DMS153 treated with DMSO at 0.1 percent for 48 hours (cell line): Measurements from ENCODE around the gene ARHGAP15.

Experiments used
- DNase-seq: peaks from one replicate; lab custom pipeline; 2025; ENCODE audit not compliant: unreplicated experiment; lab: John Stamatoyannopoulos, UW

Gene ARHGAP15

DNA sequence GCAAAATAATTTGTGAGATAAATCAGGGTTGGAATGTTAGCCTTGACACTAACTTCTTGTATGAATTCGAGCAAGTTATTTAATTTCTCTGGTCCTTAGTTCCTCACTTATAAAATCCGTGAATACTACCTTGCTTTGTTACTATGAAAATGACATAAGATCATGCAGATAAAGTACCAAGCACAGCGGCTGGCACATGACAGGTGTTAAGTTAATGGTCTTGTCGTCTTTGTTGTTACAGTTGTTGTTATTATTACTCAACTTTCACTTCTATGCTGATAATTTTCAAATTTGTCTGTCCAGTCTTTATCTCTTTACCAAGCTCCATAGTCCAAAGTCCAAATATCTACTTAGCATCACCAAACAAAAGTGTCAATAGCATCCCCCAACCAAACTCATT is 482.1 kb downstream of the ARHGAP15 start:
- DNase-seq: no peak

DNA sequence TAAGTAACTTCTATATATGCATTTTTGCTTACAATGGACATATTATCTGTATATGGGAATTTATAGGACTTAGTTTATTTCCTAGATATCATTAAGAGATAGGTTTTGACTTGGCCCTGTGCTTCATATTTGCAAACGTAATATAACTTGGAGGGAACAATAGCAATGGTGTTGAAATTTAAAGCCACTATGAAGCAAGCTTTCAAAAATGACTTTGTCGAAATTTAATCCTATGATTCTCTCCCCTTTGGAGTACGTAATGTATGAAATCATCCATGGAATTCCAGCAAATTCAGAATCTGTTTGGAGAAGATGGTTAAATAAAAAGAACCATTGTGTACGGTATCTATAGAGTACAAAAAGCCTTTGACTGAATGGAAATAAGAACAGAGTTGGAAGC is 486.3 kb downstream of the ARHGAP15 start:
- no peak for DNase-seq

DNA sequence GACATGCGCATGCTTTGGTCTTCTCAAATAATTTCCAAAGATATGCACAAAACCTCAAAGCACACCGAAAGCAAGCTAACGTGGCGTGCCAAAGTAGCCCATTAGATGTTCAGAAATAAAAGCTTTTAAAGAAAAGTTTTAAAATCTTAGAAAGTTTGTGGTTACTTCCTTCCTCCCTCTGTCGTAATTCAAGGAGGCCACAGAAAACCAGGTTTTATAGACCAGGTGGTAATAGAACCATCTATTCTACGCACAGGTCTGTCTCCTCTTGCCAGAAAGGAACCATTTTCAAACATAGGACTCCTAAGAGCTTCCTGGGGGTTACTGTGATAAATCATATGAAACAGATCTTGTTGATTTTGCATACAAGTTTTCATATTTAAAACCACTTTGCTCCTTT is 487.2 kb downstream of the ARHGAP15 start:
- DNase-seq: no peak

DNA sequence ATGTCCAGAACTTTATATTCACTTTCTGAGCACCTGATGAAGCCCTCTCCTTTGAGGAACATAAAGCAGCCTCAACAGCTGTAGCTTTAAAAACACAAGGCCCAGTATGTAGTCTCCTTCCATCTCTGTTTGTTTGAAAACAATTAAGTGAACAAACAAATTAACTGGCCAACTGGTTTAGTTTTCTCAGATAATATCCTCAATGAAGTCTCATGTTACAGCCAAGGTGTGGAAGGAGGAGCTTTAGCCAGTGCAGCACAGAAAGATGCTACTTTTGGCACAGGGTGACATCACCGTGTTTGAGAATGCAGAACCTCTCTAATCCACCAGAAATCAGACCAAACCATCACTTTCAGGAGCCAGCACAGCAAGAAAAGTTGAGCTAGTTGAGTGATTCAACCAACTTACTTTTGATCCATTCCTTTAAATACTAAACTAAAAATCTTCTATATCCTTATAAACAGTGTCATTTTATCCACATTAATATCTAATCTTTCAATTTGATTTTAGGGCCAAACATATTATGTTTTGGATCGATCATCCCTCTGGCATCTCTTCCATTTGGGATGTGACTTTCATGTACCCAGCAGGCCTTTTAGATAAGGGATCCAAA is 488.7 kb downstream of the ARHGAP15 start:
- no peak for DNase-seq

DNA sequence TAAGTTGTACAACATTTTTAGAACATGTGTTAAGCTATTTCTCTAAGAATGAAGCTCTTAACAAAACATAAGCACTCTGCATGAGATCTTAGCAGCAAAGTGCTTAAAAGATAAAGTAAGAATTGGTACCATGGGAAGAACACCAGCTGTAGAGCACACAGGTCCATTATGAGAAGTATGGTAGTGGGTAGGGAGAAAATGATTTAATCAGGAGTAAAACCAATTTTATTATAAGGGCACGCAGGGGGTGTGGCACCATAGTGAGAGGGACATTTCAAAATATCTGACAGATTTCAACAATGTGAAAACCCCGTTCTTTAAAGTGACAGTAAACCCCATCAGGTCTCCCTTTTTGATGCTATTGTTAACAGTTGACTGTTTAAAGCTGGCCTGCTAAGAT is 492.9 kb downstream of the ARHGAP15 start:
- no peak for DNase-seq

DNA sequence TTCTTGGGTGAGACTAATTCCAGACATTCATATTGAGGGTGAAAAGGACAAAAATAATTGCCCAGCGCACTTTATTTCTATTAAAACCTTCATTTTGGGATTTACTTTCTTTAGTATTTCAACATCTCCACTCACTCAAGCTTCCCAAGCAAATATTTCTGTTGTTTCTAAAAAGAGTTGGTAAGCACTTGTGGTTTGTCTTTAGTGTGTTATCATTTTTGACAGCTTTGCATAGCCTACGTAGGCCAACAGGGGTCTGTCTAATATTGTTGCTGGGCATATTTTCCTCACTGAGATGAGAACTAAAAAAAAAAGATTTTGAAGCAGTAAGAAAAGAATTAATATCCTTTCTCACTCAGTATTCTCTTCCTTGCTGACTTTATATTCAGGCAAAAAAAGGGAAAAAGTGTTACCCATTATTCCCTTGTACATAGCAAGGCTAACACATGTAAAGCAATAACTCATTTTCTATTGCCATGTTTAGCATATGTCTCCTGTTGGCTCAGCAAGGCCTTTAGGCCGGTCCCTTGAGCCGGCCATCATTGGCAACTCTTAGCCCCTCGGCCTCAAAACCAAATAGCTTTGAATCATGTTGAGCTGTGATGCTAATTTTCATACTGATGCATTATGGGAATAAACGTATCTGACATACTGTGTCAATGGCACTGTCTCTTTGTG is 494.2 kb downstream of the ARHGAP15 start:
- DNase-seq: no peak

DNA sequence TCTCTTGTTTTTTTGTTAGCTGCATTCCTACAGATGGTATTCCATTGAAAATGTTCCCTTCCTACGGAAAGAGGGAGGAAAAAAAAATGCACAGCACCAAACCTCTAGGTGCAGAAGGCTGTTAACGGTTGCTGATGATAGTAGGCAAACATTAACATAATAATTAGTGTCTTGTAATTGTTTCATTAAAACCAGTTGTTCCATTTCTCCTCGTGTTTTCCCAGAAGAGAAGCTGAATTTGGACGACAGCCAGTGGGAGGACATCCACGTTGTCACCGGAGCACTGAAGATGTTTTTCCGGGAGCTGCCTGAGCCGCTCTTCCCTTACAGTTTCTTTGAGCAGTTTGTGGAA is 494.7 kb downstream of the ARHGAP15 start:
- DNase-seq: no peak

DNA sequence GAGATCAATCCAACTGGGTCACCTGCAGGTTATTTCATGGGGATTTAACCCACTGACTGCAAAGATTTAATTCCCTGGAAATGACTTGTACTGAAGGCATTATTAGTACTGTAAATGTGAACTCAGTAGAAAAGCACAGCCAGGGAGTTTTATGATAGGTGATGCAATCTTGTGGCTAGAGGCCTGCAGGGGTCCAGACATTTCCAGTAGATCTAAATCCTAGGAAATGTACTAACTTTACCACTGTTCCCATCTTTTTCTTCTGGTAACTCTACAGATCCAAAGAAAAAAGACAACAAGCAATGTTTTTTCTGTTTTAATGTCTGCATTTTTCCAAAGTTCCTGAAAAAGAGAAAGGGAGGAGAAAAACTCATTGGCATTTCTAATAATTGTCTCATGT is 500.1 kb downstream of the ARHGAP15 start:
- DNase-seq: no peak

DNA sequence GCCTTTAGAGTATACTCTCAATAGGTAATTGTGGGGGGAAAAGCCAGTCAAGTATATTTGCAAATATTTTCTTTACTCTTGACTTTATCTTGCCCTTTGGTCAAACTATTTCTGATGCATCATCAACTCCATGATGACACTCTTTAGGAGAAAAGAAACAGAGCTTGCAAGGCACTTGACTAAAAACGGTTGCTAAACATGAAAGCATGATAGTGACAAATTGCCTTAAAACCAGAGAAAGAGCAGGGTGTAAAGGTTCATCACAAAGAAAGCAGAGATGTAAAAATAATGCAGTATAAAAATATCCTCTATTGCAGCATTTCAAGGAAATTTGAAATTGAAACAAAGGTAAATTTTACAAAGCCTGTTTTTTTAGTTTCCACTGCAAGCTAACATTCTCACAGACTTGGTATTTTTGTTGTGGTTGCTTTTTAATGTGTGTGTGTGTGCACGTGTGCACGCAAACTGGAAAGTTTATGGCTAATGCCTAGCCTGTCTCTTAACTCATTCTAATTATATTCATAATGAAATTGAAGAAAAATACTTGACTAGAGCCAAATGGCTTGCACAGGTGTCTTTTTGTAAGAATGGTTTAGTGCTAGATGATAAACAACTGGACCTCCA is 503.6 kb downstream of the ARHGAP15 start:
- DNase-seq: peak; percentile 68

DNA sequence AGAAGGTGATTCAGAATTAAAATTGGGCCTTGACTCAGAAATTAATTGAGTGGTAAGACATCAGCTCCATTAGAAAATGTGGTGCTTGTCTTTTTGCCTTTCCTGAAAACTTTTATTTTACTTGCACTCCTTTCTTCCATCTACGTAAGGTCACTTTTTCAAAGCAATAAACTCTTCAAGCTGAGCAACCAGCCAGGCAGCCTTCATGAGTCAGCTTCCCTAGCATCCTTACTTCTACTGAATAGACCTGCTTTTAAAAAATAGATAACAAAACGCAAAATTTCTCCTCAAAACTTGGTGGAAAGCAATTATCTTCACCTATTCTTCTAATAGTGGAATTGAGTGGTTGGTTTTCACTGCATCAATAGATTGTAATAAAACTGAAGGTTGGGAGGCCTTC is 504.2 kb downstream of the ARHGAP15 start:
- no peak for DNase-seq

DNA sequence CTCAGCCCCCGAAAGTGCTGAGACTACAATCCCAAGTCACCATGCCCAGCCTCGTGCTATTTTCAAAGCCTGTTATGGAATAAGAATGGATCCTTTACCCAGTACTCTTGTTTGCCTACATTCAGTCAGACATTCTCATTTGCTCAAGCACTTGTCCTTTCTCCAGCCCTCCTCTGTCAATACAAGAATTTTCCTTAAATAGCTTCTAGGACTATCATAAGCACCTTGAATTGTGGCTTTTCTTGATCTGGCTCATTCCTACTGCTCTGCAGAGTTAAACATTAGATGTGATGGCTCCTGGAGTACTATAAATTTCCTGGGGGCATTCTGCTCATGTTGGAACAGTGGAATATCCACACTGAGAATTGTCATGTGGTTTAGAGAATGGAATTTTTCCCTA is 506.1 kb downstream of the ARHGAP15 start:
- DNase-seq: no peak

DNA sequence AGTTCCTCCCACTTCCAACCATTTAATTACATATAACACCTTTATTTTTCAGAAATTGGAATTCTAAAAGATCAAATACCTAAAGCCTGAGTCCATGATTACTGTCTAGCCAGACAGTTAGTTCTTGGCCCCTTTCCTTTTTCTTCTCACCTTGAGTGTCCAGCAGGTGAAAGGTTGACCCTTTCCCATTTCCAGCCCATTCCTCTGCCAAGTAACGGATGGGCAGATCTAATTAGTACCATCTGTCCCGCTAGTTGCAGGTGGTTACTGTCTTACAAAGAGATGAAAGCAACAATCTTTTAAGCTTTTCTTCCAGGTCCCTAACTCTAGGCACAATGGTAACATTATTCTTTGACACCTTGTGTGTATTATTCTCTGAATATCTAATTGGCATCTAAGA is 506.7 kb downstream of the ARHGAP15 start:
- no peak for DNase-seq

DNA sequence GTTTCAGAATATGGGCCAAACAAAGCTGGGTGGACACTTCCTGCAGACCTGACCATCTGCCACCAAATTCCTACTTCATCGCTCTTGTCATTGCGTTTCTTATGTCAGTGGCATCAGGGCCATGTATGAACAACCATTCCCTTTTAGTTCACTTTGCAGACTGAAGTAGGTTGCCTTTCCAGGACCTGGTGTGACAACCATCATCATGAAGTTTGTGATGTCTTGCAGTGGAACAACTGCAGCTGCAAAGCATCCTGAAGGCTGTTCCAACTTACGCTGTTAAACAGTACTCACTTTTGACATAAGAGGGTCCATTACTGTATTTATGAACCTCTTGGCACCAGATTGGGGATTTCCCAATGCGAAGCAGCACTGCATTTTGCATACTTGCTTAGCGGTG is 511.6 kb downstream of the ARHGAP15 start:
- no peak for DNase-seq

DNA sequence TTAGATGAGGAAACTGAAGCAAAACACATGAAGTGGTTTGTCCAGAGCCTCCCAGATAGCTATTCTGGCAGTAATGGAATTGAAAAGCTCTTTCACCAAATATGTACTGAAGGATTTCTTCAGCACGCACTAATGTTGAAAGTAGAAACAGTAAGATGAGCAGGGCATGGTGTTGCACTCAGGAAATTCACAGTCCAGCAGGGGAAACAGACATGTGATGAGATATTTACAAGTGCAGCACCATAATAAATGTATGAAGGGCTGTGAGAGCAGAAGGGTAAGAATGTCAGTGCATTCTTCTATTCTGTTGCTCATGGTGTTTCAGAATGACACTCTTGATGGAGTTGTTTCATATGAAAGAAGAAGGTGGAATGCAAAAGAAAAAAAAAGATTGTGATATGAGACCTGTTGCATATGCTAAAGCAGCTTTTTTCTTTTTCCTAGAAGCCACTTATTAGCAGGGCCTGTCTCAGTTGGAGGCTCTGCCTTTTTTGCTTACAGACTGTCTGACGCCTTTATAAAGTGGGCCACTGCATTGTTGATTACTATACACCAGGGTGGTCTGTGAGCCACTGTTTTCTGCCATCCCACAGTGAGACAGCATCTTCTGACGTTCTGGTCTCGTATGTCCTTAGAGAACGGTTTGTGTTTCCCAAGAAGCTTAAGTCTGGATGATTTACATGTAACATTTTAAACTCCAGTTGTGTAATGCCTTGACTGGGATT is 516.9 kb downstream of the ARHGAP15 start:
- DNase-seq: no peak

DNA sequence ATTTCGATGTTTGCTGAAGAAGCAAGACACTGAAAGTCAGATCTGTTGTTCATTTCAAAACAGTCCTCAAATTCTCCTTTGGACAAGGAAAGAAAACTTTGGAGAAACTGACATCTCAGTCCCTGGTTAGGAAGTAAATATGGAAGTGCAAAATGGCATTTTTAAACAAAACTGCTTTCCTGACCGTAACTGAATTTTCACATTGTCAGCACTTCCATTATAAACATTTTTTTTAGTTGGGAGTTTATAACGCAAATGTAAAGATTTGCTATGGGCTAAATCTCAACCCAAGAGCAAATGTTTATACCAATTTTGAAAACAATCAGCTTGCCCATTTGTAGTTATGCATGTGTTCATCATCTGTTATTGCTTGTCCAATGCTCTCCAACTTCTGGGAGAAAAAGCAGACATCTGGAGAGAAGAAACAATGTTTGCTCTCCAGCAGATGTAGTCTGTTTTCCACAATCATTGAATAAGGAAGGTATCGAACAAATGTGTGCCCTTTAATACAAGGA is 520.1 kb downstream of the ARHGAP15 start:
- DNase-seq: no peak

DNA sequence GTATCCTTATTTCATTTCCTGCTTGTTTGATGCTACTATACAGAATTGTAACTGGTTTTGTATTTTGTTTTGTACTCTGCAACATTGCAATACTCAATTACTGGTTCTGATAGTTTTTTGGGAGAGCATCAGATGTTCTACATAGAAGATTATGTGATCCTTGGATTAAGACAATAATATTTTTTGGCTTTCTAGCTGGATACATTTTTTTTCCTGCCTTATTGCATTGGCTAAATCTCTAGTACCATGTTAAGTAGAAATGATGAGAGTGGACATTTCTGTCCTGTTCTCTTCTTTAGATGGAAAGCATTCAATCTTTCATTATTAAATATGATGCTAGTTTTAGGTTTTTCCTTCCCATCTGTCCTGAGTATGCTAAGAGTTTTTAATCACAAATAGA is 523.5 kb downstream of the ARHGAP15 start:
- DNase-seq: no peak

DNA sequence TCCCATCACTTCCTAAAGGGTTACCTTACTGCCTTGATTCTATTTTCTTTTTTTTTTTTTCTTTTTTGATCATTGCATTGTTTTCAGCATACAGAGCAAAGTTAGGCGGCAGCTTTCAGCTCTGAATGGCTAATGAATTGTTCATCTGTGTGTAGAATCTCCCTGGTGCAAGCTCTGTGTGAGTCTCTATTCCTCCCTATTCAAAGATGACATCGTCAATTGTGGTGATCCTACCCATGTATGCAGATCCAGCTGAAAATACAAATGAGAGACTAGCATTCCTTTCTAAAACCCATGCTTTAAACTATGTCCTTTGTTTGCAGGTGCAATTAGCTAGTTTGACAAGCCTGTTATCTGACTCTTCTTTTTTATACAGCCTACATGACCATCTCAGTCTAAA is 539.0 kb downstream of the ARHGAP15 start:
- no peak for DNase-seq

DNA sequence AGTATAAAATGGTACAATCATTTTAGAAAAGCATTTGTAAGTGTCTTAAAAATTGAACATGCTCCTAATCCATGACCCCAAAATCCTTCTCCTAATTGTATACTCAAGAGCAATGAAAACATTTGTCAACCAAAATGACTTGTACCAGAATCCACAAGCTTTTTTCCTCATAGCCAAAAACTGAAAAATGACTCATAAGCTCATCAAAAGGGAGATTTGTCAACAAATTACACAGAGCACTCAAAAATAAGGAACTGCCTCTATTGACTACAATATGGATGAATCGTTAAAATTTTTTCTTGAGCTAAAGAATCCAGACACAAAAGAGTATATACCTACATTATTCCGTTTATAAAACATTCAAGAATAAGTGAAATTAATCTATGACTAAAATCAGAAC is 544.8 kb downstream of the ARHGAP15 start:
- DNase-seq: no peak

DNA sequence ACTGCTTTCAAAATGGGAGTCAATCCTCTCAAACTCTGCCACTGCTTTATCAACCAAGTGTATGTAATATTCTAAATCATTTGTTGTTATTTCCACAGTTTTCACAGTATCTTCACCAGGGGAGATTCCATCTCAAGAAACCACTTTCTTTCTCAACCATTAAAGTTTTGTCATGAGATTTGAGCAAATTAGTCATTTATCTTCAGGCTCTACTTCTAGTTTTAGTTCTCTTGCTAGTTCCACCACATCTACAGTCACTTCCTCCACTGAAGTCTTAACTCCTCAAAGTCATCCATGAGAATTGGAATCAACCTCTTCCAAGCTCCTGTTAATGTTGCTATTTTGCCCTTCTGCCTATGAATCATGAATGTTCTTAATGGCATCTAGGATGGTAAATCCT is 545.8 kb downstream of the ARHGAP15 start:
- no peak for DNase-seq

DNA sequence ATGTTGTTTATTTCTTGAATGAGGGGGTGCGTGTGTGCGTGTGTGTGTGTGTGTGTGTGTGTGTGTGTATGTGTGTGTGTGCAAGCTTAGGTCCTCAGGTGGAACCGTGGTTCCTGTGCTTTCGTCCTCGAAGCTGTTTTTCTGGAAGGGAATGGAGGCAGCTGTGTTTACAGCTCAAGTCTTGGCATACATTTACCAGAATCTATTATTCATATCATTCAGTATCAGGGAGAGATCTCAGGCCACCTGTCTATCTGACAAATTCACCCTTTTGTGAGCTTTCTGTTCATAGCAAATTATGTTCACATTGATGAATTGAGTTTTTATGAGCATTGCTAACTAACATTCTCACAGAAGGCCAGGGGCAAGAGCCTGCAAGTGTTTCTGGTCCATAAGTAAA is 550.4 kb downstream of the ARHGAP15 start:
- peak; percentile 69 for DNase-seq

DNA sequence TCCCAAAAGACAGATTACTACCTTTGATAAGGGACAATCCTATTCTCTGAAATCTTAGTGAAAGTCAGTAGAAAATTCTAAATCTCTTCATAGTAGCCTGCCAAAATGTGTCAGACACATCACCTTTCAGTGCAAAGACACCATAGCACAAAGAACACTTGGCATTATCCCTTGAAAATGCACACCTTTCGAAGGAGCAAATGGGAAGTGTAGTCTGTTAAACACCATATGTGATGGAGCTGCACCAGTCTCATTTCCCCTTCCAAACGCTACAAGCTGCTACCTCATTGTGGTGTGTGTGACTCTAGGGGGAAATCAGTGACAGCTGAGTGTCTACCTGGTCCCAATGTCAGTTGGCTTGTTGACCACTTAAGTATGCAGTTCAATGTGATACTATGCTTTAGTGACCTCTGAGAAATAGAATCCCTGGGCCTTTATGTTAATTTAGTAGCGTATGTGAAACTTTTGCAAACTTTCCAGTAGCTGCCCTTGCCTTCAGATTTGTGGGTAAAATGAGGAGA is 551.7 kb downstream of the ARHGAP15 start:
- no peak for DNase-seq
